ENCODE measurements around the gene SPDYA.
A peak's percentile ranks its signal among the peaks of the same experiment; 100 is the strongest.
"Not testable (repeated sequence)": the region's sequence is repeated elsewhere in the genome, so short reads cannot be mapped to it uniquely, and the experiment has no call there.

The SPDYA gene

DNA sequence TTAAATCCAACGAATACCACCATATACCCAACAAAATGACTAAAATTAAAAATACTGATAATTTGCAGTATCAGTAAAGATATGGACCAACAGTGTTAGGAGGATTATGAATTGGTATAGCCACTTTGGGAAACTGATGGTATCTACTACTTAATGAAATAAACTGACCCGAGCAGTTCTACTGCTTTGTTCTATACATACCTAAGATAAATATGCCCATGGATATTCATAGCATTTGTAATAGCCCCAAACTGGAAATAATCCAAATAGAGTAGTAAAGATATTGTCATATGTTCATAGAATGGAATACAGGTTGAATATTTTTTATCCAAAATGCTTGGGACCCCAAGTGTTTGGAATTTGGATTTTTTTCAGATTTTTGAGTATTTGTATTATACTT, 38.3 kb upstream of the SPDYA start:
- peak overlapping the region; percentile 44; the same call in 1 of the 2 replicates for H3K27ac ChIP-seq
- TF ChIP-seq, protein P1, sequence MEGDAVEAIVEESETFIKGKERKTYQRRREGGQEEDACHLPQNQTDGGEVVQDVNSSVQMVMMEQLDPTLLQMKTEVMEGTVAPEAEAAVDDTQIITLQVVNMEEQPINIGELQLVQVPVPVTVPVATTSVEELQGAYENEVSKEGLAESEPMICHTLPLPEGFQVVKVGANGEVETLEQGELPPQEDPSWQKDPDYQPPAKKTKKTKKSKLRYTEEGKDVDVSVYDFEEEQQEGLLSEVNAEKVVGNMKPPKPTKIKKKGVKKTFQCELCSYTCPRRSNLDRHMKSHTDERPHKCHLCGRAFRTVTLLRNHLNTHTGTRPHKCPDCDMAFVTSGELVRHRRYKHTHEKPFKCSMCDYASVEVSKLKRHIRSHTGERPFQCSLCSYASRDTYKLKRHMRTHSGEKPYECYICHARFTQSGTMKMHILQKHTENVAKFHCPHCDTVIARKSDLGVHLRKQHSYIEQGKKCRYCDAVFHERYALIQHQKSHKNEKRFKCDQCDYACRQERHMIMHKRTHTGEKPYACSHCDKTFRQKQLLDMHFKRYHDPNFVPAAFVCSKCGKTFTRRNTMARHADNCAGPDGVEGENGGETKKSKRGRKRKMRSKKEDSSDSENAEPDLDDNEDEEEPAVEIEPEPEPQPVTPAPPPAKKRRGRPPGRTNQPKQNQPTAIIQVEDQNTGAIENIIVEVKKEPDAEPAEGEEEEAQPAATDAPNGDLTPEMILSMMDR (conservative IDR thresholded peaks at IDR 0.05), result no peak
- TF ChIP-seq ZFX (IDR thresholded peaks at IDR 0.05), result no peak

DNA sequence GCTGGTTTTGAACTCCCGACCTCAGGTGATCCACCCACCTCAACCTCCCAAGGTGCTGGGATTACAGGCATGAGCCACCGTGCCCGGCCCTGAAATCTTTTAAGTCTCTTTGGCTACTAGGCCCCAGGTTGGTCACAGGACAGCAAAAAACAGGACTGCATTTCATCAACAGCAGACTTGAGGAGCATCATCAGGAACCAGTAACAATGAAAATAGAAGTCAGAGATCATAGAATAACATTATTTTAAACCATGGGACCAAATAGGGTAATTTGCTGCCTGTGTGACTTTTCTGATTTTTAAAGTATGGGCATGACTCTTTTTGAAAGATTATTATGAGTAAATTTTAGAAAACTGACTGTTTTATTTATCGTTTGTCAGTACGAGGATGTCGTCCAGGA, 34.2 kb upstream of the SPDYA start:
- TF ChIP-seq, protein P1 (conservative IDR thresholded peaks at IDR 0.05), result no peak
- TF ChIP-seq ZFX (IDR thresholded peaks at IDR 0.05), result no peak
- H3K27ac ChIP-seq, result no peak overlapping the region

DNA sequence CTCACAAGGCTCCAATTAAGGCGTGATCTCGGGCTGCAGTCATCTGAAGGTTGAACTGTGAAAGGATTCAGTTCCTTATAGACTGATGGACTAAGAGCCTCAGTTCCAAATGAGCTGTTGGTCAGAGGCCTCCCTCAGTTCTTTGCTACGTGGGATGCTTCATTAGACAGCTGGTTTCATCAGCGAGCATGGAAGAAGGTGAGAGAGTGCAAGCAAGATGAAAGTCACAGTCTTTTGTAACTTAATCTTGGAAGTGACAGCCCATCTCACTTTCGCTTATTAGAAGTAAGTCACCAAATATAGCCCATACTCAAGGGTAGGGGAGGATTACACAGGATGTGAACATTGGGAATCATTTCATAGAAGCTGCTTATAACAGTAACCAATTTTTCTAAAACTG, 32.2 kb upstream of the SPDYA start:
- no peak for TF ChIP-seq ZFX (IDR thresholded peaks at IDR 0.05)
- TF ChIP-seq, protein P1 (conservative IDR thresholded peaks at IDR 0.05), result no peak
- no peak overlapping the region for H3K27ac ChIP-seq

DNA sequence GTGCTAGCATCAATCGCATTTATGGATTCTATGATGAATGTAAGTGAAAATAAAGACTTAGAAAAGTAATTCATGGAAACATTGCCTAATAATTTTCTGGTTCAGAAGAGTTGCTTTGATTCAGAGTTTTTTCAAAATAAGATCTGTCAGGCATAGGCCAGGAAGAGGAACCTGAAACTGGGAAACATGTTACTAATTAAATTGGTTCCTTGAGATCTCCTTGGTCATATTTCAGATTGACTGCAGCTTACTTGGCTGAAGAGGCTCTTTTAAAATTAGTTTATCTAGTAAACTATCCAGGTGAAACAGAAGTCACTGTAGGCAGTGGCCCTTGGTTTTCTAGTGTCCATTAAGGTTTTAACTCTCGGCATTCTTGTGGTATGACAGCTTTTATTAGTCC, 31.6 kb upstream of the SPDYA start:
- no peak for TF ChIP-seq ZFX (IDR thresholded peaks at IDR 0.05)
- TF ChIP-seq, protein P1 (conservative IDR thresholded peaks at IDR 0.05), result no peak
- no peak overlapping the region for H3K27ac ChIP-seq

DNA sequence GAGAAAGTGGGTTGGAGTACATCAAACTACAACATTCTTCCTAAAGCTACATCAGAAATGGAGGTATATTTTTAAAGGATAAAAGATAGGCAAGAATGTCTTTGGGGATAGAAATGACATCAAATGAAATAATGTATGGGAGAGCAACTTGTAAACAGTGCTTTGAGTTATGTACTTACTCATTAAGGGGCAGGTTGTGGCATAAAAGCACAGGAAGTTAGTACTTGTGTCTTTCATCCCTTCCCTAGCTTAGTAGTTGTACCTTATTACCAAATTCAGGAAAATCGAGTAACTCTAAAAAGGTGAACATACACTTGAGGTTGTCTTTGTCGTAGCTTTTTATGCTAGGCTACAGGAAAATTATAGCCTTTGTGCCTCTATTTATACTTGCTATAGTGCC, 30.1 kb upstream of the SPDYA start:
- TF ChIP-seq, protein P1 (conservative IDR thresholded peaks at IDR 0.05), result no peak
- no peak for TF ChIP-seq ZFX (IDR thresholded peaks at IDR 0.05)
- H3K27ac ChIP-seq, result no peak overlapping the region

DNA sequence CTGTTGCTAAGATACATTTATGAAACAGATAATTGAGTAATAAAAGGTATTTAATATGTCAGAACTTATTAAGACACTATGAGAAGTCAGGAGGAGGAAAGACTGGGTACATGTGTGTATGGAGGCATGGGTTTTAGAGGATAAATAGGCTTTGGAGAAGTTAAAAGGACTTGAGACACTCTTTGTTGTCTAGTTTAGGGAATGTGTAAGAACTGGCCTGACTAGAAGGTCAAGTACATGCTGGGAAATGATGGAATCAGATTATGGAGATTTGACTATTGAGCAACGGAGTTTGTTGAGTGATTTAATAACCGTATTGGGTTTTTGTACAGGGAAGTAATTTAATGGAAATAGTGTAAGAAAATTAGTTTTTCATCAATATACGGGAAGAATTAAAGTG, 28.2 kb upstream of the SPDYA start:
- no peak for TF ChIP-seq ZFX (IDR thresholded peaks at IDR 0.05)
- TF ChIP-seq, protein P1 (conservative IDR thresholded peaks at IDR 0.05), result no peak
- no peak overlapping the region for H3K27ac ChIP-seq

DNA sequence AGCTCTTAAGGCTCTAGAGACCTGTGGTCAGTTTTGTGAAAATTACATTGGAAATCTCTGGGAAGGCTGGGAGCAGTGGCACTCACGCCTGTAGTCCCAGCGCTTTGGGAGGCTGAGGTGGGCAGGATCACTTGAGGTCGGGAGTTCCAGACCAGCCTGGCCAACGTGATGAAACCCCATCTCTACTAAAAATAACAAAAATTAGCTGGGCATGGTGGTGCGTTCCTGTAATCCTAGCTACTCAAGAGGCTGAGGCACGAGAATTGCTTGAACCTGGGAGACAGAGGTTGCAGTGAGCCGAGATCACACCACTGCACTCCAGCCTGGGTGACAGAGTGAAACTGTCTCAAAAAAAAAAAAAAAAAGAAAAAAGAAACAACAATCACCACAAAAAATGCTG, 26.1 kb upstream of the SPDYA start:
- H3K27ac ChIP-seq, result not testable (repeated sequence)

DNA sequence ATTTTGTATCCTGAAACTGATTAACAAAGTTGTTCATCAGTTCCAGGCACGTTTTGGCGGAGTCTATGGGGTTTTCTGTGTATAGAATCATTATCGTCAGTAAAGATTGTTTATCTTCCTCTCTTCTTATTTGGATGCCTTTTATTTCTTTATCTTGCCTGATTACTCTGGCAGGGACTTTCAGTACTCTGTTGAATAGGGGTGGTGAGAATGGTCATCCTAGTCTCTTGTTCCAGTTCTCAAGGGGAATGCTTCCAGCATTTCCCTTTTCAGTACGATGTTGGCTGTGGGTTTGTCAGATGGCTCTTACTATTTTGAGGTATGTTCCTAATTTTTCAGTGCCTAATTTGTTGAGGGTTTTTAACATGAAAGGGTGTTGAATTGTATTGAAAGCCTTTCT, 14.0 kb upstream of the SPDYA start:
- TF ChIP-seq, protein P1 (conservative IDR thresholded peaks at IDR 0.05), result no peak
- no peak for TF ChIP-seq ZFX (IDR thresholded peaks at IDR 0.05)
- H3K27ac ChIP-seq, result no peak overlapping the region

Measured in C4-2B (cell line).